RWPE2 (cell line): ENCODE data around the gene KIRREL3.

Source experiments
- ATAC-seq: fragments of 200-7000 bp; cut with Tn5 transposase; 3 replicates; pipeline ENCODE4 v1.9.1; 2021; ENCODE audit warnings: low read depth
- DNase-seq: peaks from one replicate; pipeline ENCODE4 v3.0.0-alpha.2; 2020; ENCODE audit warnings: low spot score
- H3K27ac ChIP-seq: fragments of 450-650 bp; 2 replicates; pipeline ENCODE4 v1.5.1; 2017; ENCODE audit warnings: mild to moderate bottlenecking; ENCODE audit not compliant: poor library complexity, severe bottlenecking
- H3K27me3 ChIP-seq: fragments of 250-450 bp; sonication (Bioruptor Pico); 2 replicates; pipeline ENCODE4 v1.5.1; 2021; ENCODE audit warnings: mild to moderate bottlenecking, moderate library complexity; ENCODE audit not compliant: insufficient read depth, poor library complexity, severe bottlenecking
- H3K36me3 ChIP-seq: fragments of 250-450 bp; sonication (Bioruptor Pico); 2 replicates; pipeline ENCODE4 v1.5.1; 2020; ENCODE audit warnings: low read depth, mild to moderate bottlenecking, moderate library complexity
- H3K4me1 ChIP-seq: fragments of 250-450 bp; sonication (Bioruptor Pico); 2 replicates; pipeline ENCODE4 v1.5.1; 2021; ENCODE audit warnings: mild to moderate bottlenecking, moderate library complexity; ENCODE audit not compliant: insufficient read depth, poor library complexity, severe bottlenecking
- H3K4me3 ChIP-seq: fragments of 250-450 bp; sonication (Bioruptor Pico); 2 replicates; pipeline ENCODE4 v1.5.1; 2021; ENCODE audit warnings: mild to moderate bottlenecking, moderate library complexity; ENCODE audit not compliant: severe bottlenecking
- H3K9me3 ChIP-seq: fragments of 250-450 bp; sonication (Bioruptor Pico); 2 replicates; pipeline ENCODE4 v1.5.1; 2021; ENCODE audit warnings: mild to moderate bottlenecking, moderate library complexity; ENCODE audit not compliant: severe bottlenecking
- TF ChIP-seq, protein P1 (sequence below): fragments of 450-650 bp; IDR thresholded peaks from one replicate; pipeline ENCODE4 v1.5.1; 2017; ENCODE audit warnings: mild to moderate bottlenecking, moderate library complexity; ENCODE audit not compliant: poor library complexity, severe bottlenecking

KIRREL3 gene

GRCh38 chr11:127000981-127001380 is 411 bp upstream of the KIRREL3 start:
- H3K4me3 ChIP-seq, result no peak overlapping the region
- DNase-seq (no peak), ATAC-seq (no peak)
- peaks cover 66% of the 10 kb centered on the region for H3K27me3 ChIP-seq
- H3K9me3 ChIP-seq, result no peaks in the 10 kb centered on the region
- no peaks in the 10 kb centered on the region for H3K36me3 ChIP-seq
- TF ChIP-seq, protein P1, sequence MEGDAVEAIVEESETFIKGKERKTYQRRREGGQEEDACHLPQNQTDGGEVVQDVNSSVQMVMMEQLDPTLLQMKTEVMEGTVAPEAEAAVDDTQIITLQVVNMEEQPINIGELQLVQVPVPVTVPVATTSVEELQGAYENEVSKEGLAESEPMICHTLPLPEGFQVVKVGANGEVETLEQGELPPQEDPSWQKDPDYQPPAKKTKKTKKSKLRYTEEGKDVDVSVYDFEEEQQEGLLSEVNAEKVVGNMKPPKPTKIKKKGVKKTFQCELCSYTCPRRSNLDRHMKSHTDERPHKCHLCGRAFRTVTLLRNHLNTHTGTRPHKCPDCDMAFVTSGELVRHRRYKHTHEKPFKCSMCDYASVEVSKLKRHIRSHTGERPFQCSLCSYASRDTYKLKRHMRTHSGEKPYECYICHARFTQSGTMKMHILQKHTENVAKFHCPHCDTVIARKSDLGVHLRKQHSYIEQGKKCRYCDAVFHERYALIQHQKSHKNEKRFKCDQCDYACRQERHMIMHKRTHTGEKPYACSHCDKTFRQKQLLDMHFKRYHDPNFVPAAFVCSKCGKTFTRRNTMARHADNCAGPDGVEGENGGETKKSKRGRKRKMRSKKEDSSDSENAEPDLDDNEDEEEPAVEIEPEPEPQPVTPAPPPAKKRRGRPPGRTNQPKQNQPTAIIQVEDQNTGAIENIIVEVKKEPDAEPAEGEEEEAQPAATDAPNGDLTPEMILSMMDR, result no peak
- H3K27ac ChIP-seq, result no peak overlapping the region
- no peaks in the 10 kb centered on the region for H3K4me1 ChIP-seq

DNA sequence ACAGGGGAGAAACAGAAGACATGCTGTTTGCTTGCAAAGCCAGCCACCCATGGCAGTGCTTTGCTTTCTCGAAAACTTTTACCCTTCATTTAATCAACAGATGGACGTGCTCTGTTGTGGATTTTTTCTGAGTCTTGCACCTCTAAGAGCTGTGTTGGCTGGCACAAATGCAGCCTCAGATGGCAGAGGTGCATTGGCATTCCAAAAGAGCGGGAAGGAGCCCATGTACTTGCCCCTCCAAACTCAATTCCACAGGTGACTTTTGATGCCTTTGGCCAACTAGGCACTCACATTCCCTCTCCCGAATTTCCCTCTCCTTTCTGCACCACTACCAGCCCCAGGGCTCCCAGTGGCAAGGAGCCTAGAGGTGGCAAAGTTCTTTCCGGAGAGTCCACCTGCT is 1.2 kb downstream of the KIRREL3 start:
- TF ChIP-seq, protein P1, result no peak
- Histone ChIP-seq H3K9me3 (no peaks in the 10 kb centered on the region), H3K36me3 (no peaks in the 10 kb centered on the region), H3K4me1 (no peaks in the 10 kb centered on the region), H3K27me3 (peaks cover 62% of the 10 kb centered on the region), H3K4me3 (no peak overlapping the region), H3K27ac (no peak overlapping the region)
- no peak for DNase-seq
- ATAC-seq, result no peak

GRCh38 chr11:126997641-126998040 is 2.9 kb downstream of the KIRREL3 start:
- Histone ChIP-seq H3K4me3 (no peak overlapping the region), H3K27me3 (peaks cover 45% of the 10 kb centered on the region), H3K36me3 (no peaks in the 10 kb centered on the region), H3K4me1 (no peaks in the 10 kb centered on the region), H3K27ac (no peak overlapping the region), H3K9me3 (no peaks in the 10 kb centered on the region)
- TF ChIP-seq, protein P1, result no peak
- DNase-seq, result no peak
- ATAC-seq, result no peak

GRCh38 chr11:126997196-126997595 is 3.4 kb downstream of the KIRREL3 start:
- H3K27me3 ChIP-seq, result peaks cover 40% of the 10 kb centered on the region
- H3K27ac ChIP-seq, result no peak overlapping the region
- ATAC-seq (no peak), DNase-seq (no peak)
- no peaks in the 10 kb centered on the region for H3K9me3 ChIP-seq
- no peak overlapping the region for H3K4me3 ChIP-seq
- no peaks in the 10 kb centered on the region for H3K4me1 ChIP-seq
- no peaks in the 10 kb centered on the region for H3K36me3 ChIP-seq
- TF ChIP-seq, protein P1, result no peak

GRCh38 chr11:126996036-126996804 is 4.3 kb downstream of the KIRREL3 start:
- H3K27me3 ChIP-seq, result peaks cover 30% of the 10 kb centered on the region
- TF ChIP-seq, protein P1, result no peak
- H3K4me3 ChIP-seq, result no peak overlapping the region
- H3K4me1 ChIP-seq, result no peaks in the 10 kb centered on the region
- DNase-seq (no peak), ATAC-seq (no peak)
- H3K36me3 ChIP-seq, result no peaks in the 10 kb centered on the region
- no peak overlapping the region for H3K27ac ChIP-seq
- H3K9me3 ChIP-seq, result no peaks in the 10 kb centered on the region
